Thoracic aorta (tissue), 2 donors: Measurements from ENCODE around the gene CNPPD1. TPM values are rescaled to one million over a fixed set of nuclear protein-coding genes. Genes with fewer than 3 reads are reported as not detected.

Experiments used
- ATAC-seq: fragments of 150-250 bp; one replicate; pipeline ENCODE4 v1.8.0; 2017; ENCODE audit warnings: low read depth; ENCODE audit not compliant: insufficient number of reproducible peaks, low FRiP score
- DNase-seq: peaks from one replicate; pipeline ENCODE4 v3.0.0-alpha.2; 2020; ENCODE audit warnings: low spot score
- H3K27ac ChIP-seq, 2 donors: fragments of 200-600 bp; sonication (generic); 1 replicate in 1 of 2; 2 replicates in 1 of 2; pipeline ENCODE4 v1.5.1; 2016; ENCODE audit warnings: mild to moderate bottlenecking in 2 of 2, moderate library complexity in 2 of 2
- H3K27me3 ChIP-seq: fragments of 200-600 bp; sonication (generic); replicated peaks from 2 replicates; pipeline ENCODE4 v1.6.0; 2016; ENCODE audit warnings: mild to moderate bottlenecking; ENCODE audit not compliant: insufficient read depth
- H3K36me3 ChIP-seq: fragments of 200-600 bp; sonication (generic); one replicate; pipeline ENCODE4 v1.5.1; 2016
- H3K4me1 ChIP-seq, 2 donors: fragments of 200-600 bp; sonication (generic); 1 replicate in 1 of 2; 2 replicates in 1 of 2; pipeline versions ENCODE4 v1.5.1 to v1.6.0; 2016; ENCODE audit warnings: low read depth in 2 of 2, mild to moderate bottlenecking in 1 of 2; ENCODE audit not compliant: control insufficient read depth in 1 of 2
- H3K4me3 ChIP-seq: fragments of 200-600 bp; sonication (generic); 2 replicates; pipeline ENCODE4 v1.5.1; 2016; ENCODE audit warnings: mild to moderate bottlenecking
- H3K9me3 ChIP-seq: fragments of 200-600 bp; sonication (generic); 2 replicates; pipeline ENCODE4 v1.5.1; 2016
- total RNA-seq, 2 donors: library from RNA; depleted of rRNA; stranded (reverse); fragments of >200 nt; gene quantifications; one replicate each; pipeline versions ENCODE4 v1.1.0 to v1.2.3, GENCODE V29; 2016
- TF ChIP-seq, protein P1 (sequence below): fragments of 200-600 bp; sonication (generic); IDR thresholded peaks from one replicate; pipeline ENCODE4 v1.5.1; 2019; ENCODE audit warnings: antibody characterized with exemption

The CNPPD1 gene
- total RNA-seq, 2 donors from 2014 or later, result 31.9 to 51.0 TPM

DNA sequence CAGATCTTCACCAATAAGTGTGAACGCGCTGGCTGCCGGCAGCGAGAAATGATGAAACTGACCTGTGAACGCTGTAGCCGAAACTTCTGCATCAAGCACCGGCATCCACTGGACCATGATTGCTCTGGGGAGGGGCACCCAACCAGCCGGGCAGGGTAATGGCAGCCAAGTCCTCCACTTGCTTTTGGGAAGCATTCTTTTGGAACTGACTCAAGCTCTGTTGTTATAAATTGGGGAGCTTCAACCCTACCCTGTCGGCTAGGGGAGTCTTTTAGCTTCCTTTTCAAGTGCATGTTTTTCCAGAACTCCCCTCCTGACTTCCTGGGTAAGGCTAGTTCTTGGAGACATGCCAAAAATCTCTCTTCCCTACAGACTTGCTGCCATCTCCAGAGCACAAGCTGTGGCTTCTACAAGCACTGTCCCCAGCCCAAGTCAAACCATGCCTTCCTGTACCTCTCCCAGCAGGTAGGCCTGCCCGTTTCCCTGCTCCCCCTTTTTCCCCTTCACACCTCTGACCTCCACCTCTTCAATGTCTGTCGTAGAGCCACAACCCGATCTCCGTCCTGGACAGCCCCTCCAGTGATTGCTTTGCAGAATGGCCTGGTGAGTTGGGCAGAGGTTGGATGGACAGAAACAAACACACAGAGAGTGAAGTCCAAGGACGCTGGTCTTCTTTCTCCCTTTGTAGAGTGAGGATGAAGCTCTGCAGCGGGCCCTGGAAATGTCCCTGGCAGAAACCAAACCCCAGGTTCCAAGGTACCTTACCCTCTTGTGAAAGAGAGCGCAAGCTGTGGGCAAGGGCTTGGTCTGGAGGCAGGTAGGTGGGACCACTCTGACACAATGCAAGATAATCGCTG, 31.4 kb upstream of the CNPPD1 start:
- no peak for DNase-seq
- Histone ChIP-seq H3K4me3 (peak overlapping the region; percentile 91), H3K27ac (peak overlapping the region; percentile 85 to 93), H3K36me3 (peaks cover 11% of the 10 kb centered on the region), H3K9me3 (no peaks in the 10 kb centered on the region), H3K4me1 (peaks cover 15 to 25% of the 10 kb centered on the region in 2 donors), H3K27me3 (no peaks in the 10 kb centered on the region)
- no peak for ATAC-seq
- TF ChIP-seq, protein P1, sequence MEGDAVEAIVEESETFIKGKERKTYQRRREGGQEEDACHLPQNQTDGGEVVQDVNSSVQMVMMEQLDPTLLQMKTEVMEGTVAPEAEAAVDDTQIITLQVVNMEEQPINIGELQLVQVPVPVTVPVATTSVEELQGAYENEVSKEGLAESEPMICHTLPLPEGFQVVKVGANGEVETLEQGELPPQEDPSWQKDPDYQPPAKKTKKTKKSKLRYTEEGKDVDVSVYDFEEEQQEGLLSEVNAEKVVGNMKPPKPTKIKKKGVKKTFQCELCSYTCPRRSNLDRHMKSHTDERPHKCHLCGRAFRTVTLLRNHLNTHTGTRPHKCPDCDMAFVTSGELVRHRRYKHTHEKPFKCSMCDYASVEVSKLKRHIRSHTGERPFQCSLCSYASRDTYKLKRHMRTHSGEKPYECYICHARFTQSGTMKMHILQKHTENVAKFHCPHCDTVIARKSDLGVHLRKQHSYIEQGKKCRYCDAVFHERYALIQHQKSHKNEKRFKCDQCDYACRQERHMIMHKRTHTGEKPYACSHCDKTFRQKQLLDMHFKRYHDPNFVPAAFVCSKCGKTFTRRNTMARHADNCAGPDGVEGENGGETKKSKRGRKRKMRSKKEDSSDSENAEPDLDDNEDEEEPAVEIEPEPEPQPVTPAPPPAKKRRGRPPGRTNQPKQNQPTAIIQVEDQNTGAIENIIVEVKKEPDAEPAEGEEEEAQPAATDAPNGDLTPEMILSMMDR, result no peak

DNA sequence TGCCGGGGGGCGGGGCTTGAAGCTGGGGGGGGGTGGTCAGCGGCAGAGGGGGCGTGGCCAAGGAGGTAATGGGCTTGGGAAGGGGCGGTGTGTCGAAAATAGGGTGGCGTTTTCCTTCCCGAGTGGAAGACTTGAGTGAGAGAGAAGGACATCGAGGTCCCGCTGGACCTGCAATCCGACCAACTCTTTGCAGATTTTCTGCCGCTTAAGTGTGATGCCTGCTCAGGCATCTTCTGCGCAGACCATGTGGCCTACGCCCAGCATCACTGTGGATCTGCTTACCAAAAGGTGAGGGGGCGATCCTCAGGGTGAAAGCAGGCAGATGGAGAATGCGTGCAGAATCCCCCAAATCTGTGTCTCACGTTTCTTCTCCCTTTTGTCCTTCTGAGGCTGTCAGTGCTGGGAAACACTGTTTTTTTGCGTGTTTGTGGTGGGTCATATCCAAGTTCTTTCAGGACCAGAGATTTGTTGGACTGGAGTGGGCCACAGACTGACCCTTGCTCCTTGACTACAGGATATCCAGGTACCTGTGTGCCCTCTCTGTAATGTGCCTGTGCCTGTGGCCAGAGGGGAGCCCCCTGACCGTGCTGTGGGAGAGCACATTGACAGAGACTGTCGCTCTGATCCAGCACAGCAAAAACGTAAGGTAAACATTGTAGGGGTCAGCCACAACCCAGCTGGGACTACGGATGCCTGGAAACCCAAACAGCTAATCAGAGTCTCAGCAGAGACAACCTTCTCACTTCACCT, 30.6 kb upstream of the CNPPD1 start:
- peaks cover 7% of the 10 kb centered on the region for H3K36me3 ChIP-seq
- TF ChIP-seq, protein P1, result no peak
- no peaks in the 10 kb centered on the region for H3K27me3 ChIP-seq
- no peak for ATAC-seq
- peaks cover 15 to 25% of the 10 kb centered on the region in 2 donors for H3K4me1 ChIP-seq
- peak overlapping the region; percentile 91 for H3K4me3 ChIP-seq
- no peaks in the 10 kb centered on the region for H3K9me3 ChIP-seq
- no peak for DNase-seq
- H3K27ac ChIP-seq, result peak overlapping the region; percentile 85 to 93

DNA sequence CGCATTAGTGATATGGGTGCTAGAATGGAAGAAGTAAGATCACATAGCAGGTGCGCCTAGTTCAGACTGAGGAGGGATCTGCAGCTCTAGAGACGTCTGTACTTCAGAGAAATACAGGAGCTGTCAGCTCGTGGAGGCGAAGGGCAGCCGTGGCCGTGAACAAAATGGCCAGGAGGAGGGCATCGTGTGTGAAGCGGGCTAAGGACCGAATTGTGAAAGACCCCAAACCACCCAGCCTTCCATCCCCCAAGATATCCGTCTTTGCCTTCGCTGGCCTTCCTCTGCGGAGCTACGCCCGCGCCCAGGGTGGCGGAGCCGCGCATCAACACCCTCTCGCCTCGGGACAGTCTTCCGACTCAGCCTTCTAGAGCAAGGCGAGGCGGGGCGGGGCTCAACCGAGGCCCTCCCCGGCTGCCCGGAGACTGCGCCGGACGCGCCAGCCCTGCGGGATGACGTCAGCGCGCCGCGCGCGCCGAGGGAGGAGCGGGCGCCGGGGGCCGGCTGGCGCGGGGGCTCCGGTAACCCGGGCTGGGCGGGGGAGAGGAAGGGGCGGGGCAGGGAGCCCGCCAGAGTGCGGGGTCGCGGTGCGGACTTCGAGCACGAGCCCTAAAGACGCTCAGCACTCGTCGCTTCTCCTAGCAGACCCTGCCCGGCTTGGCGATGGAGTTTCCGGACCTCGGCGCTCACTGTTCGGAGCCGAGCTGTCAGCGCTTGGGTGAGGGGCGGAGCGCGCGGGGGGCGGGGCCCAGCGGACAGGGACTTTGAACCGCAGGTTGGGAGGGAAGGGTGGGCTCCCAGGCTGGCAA, 29.8 kb upstream of the CNPPD1 start, which contains the start of gene ZFAND2B:
Gene ZFAND2B (plus strand): TSS at position 455 of the 806 bp plus-strand sequence. CDS start 206 bp downstream, at position 661.
- TF ChIP-seq, protein P1, result peak; percentile 33
- H3K9me3 ChIP-seq, result no peaks in the 10 kb centered on the region
- H3K36me3 ChIP-seq, result peaks cover 6% of the 10 kb centered on the region
- DNase-seq (peak; percentile 72), ATAC-seq (peak; percentile 88)
- H3K4me1 ChIP-seq, result peaks cover 15 to 25% of the 10 kb centered on the region in 2 donors
- no peaks in the 10 kb centered on the region for H3K27me3 ChIP-seq
- H3K4me3 ChIP-seq, result peak within 1 kb of the TSS; percentile 91
- peak within 1 kb of the TSS; percentile 85 to 93 for H3K27ac ChIP-seq

DNA sequence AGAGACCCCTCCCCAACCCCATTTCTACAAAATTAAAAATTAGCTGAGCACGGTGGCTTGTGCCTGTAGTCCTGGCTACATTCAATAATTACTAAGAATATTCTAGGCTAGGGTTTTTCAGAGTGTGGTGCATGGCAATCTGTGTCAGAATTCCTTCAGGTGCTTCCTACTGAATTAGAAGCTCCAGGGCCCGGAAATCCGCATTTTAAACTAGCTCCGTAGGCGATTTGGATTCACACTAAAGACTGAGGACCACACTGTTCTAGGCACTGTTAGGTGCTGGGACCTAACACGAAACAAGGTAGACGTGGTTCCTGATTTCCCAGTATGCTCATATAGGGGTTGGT, 29.2 kb upstream of the CNPPD1 start:
- H3K36me3 ChIP-seq, result peaks cover 6% of the 10 kb centered on the region
- peak overlapping the region; percentile 85 to 93 for H3K27ac ChIP-seq
- peak overlapping the region; percentile 91 for H3K4me3 ChIP-seq
- TF ChIP-seq, protein P1, result no peak
- DNase-seq, result no peak
- H3K9me3 ChIP-seq, result no peaks in the 10 kb centered on the region
- peaks cover 15 to 25% of the 10 kb centered on the region in 2 donors for H3K4me1 ChIP-seq
- ATAC-seq, result no peak
- H3K27me3 ChIP-seq, result no peaks in the 10 kb centered on the region
